Spleen (tissue), 11 donors: ENCODE results near the gene MKRN2. TPM values are rescaled to one million over a fixed set of nuclear protein-coding genes. Genes with fewer than 3 reads are reported as not detected.

ENCODE experiments used
- DNase-seq: peaks from one replicate; pipeline ENCODE4 v3.0.0-alpha.2; 2020
- H3K27ac ChIP-seq, 8 donors: fragments of 200-600 bp; sonication (generic) in 7 of 8; 1 replicate in 4 of 8; 2 replicates in 4 of 8; pipeline versions ENCODE4 v1.5.0 to v1.8.0; 2016 to 2021; ENCODE audit warnings: inconsistent platforms in 4 of 8, mild to moderate bottlenecking in 4 of 8, moderate library complexity in 1 of 8
- H3K27me3 ChIP-seq, 7 donors: fragments of 200-600 bp; sonication (generic) in 6 of 7; replicated peaks in 1 of 7; 1 replicate in 4 of 7; 2 replicates in 3 of 7; pipeline versions ENCODE4 v1.5.0 to v1.8.0; 2016 to 2021; ENCODE audit warnings: inconsistent platforms in 3 of 7, mild to moderate bottlenecking in 1 of 7
- H3K36me3 ChIP-seq, 6 donors: fragments of 200-600 bp; sonication (generic) in 5 of 6; 1 replicate in 4 of 6; 2 replicates in 2 of 6; pipeline versions ENCODE4 v1.5.0 to v1.8.0; 2016 to 2021; ENCODE audit warnings: inconsistent platforms in 2 of 6
- H3K4me1 ChIP-seq, 6 donors: fragments of 200-600 bp; sonication (generic) in 5 of 6; 1 replicate in 3 of 6; 2 replicates in 3 of 6; pipeline versions ENCODE4 v1.5.0 to v1.8.0; 2016 to 2021; ENCODE audit warnings: inconsistent platforms in 3 of 6
- H3K4me3 ChIP-seq, 8 donors: fragments of 200-600 bp; sonication (generic) in 7 of 8; 1 replicate in 4 of 8; 2 replicates in 4 of 8; pipeline versions ENCODE4 v1.5.0 to v1.8.0; 2016 to 2021; ENCODE audit warnings: inconsistent platforms in 4 of 8, mild to moderate bottlenecking in 4 of 8, moderate library complexity in 2 of 8
- H3K9me3 ChIP-seq, 8 donors: fragments of 200-600 bp; sonication (generic) in 7 of 8; 1 replicate in 4 of 8; 2 replicates in 4 of 8; pipeline versions ENCODE4 v1.5.0 to v1.8.0; 2016 to 2021; ENCODE audit warnings: inconsistent platforms in 4 of 8
- POLR2A ChIP-seq, 3 donors: fragments of 450-650 bp; IDR thresholded peaks; one replicate each; pipeline ENCODE4 v1.5.1; 2017; ENCODE audit warnings: antibody characterized with exemption in 3 of 3, mild to moderate bottlenecking in 1 of 3
- POLR2AphosphoS5 ChIP-seq, 3 donors: sonication (generic); formaldehyde crosslinking; IDR thresholded peaks; one replicate each; pipeline ENCODE4 v1.5.1; 2017; ENCODE audit warnings: antibody characterized with exemption in 3 of 3
- WGBS, 5 donors: extraction: QIAGEN DNeasy Blood & Tissue Kit in 3 of 5; methylation state at CpG; one replicate each; pipeline versions ENCODE4 v1.1.5 to v1.1.7; 2013 to 2018; 5-methylcytosine and 5-hydroxymethylcytosine counted together
- intact Hi-C: fragments of 100-400 bp; cut with DNase I; formaldehyde crosslinking; loops from one replicate; pipeline ENCODE4 v1.15.0; 2023; ENCODE audit warnings: low total_unique reads
- polyA plus RNA-seq, 3 donors: library from polyadenylated mRNA; stranded (reverse); fragments of 200-250 nt; gene quantifications; one replicate each; pipeline ENCODE4 v1.2.1, GENCODE V29; 2013
- total RNA-seq, 7 donors: library from RNA; depleted of rRNA in 3 of 7; stranded (reverse); fragments of >200 nt in 3 of 7; fragmentation: NEBNext Ultra II Directional in 4 of 7; extraction: Animal tissue kit (Norgen Biotek cat#: 25700) in 4 of 7; gene quantifications; one replicate each; pipeline versions ENCODE4 v1.1.0 to v1.2.1, GENCODE V29; 2016 to 2021
- TF ChIP-seq, protein P1 (sequence below), 11 experiments: fragments of 200-600 bp in 7 of 11; fragments of 450-650 bp in 4 of 11; sonication (generic) in 4 of 11; IDR thresholded peaks in 8 of 11; conservative IDR thresholded peaks in 3 of 11; 1 replicate in 7 of 11; 2 replicates in 4 of 11; pipeline versions ENCODE4 v1.4.0 to v1.8.0; 2016 to 2021; ENCODE audit warnings: antibody characterized with exemption in 11 of 11, inconsistent platforms in 4 of 11, mild to moderate bottlenecking in 1 of 11
- donor health status: healthy with polysubstance abuse.
- donor health status: DM: no; HTN: no; CAD: no; lungs with moderate emphysema.
- donor health status: DM: no; HTN: no; CAD: no.
- donor health status: Bipolar disorder and iron deficiency.
- donor health status: healthy.
- donor health status: DM: no; HTN: no; CAD: no.
- donor health status: DM: yes; HTN: yes; CAD: no.

The MKRN2 gene
- total and polyA plus RNA-seq, 10 donors, result 11.1 to 27.4 (median 19.7) TPM

DNA sequence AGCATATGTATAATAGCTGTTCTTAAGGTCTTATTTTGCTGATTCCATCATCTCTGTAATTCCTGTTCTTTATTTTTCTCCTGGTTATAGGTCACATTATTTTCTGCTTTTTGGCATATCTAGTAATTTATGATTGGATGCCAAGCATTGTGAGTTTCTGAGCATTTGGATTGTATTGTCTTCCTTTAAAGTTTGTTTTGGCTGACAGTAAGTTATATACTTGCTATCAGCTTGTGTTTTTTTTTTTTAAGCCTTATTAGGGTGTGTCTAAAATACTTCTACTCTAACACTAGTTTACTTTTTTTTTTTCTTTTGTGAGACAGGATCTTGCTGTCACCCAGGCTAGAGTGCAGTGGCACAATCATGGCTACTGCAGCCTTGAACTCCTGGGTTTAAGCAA, 10.1 kb downstream of the MKRN2 start:
- no peaks in the 10 kb centered on the region for H3K27me3 ChIP-seq
- no peak overlapping the region for H3K4me3 ChIP-seq
- intact Hi-C loops, result no loop called here
- no peak overlapping the region for H3K27ac ChIP-seq
- peaks cover 0 to 14% (median 4%) of the 10 kb centered on the region in 6 donors for H3K4me1 ChIP-seq
- no peak for DNase-seq
- no peak for TF ChIP-seq POLR2A (IDR thresholded peaks at IDR 0.05)
- no peak for TF ChIP-seq POLR2AphosphoS5 (IDR thresholded peaks at IDR 0.05)
- TF ChIP-seq, protein P1, sequence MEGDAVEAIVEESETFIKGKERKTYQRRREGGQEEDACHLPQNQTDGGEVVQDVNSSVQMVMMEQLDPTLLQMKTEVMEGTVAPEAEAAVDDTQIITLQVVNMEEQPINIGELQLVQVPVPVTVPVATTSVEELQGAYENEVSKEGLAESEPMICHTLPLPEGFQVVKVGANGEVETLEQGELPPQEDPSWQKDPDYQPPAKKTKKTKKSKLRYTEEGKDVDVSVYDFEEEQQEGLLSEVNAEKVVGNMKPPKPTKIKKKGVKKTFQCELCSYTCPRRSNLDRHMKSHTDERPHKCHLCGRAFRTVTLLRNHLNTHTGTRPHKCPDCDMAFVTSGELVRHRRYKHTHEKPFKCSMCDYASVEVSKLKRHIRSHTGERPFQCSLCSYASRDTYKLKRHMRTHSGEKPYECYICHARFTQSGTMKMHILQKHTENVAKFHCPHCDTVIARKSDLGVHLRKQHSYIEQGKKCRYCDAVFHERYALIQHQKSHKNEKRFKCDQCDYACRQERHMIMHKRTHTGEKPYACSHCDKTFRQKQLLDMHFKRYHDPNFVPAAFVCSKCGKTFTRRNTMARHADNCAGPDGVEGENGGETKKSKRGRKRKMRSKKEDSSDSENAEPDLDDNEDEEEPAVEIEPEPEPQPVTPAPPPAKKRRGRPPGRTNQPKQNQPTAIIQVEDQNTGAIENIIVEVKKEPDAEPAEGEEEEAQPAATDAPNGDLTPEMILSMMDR (IDR thresholded peaks at IDR 0.05 in 8 of 11, conservative IDR thresholded peaks at IDR 0.05 in 3 of 11), result no peak
- peaks cover 7 to 25% (median 19%) of the 10 kb centered on the region in 8 donors for H3K9me3 ChIP-seq
- peaks cover 4 to 48% (median 29%) of the 10 kb centered on the region in 6 donors for H3K36me3 ChIP-seq

DNA sequence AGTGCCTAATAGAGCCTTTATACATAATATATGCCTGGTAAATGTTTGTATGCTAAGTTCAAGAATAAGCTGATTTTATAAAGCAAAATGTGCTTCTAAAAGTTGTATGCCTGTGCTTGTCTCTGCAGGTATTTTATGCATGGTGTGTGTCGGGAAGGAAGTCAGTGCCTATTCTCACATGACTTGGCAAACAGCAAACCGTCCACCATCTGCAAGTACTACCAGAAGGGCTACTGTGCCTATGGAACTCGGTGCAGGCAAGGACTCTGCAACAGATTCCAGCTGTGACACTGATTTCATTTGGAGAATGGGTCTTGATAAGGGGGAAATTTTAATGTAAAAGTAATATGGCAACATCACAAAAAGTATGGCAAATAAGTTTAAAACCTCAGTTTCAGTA, 11.9 kb downstream of the MKRN2 start:
- DNase-seq, result no peak
- H3K27me3 ChIP-seq, result no peaks in the 10 kb centered on the region
- no peak overlapping the region for H3K4me3 ChIP-seq
- H3K9me3 ChIP-seq, result peaks cover 7 to 25% (median 19%) of the 10 kb centered on the region in 8 donors
- TF ChIP-seq POLR2AphosphoS5 (IDR thresholded peaks at IDR 0.05) (no peak), POLR2A (IDR thresholded peaks at IDR 0.05) (no peak)
- TF ChIP-seq, protein P1 (IDR thresholded peaks at IDR 0.05 in 8 of 11, conservative IDR thresholded peaks at IDR 0.05 in 3 of 11), result no peak
- no peak overlapping the region for H3K27ac ChIP-seq
- 65 to 84% (median 77%) methylated on average over 3 of the region's 3 CpGs for WGBS, 5 donors
- intact Hi-C loops, result no loop called here
- H3K4me1 ChIP-seq, result no peaks in the 10 kb centered on the region
- H3K36me3 ChIP-seq, result peaks cover 4 to 66% (median 47%) of the 10 kb centered on the region in 6 donors

DNA sequence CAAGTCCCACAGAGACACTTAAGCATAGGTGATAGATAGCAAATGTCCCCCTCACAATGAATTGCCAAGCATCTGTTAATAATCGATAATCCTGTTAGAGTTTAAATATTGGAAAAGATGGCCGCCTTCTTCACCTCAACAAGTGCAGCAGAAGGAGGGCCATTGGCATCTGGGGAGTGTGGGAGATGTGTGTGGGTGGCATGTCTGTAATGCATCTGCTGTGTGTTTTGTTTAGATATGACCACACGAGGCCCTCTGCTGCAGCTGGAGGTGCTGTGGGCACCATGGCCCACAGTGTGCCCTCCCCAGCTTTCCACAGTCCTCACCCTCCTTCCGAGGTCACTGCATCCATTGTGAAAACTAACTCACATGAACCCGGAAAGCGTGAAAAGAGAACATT, 12.9 kb downstream of the MKRN2 start:
- H3K36me3 ChIP-seq, result peaks cover 4 to 77% (median 58%) of the 10 kb centered on the region in 6 donors
- H3K4me1 ChIP-seq, result no peaks in the 10 kb centered on the region
- no peak overlapping the region for H3K27ac ChIP-seq
- peaks cover 7 to 25% (median 19%) of the 10 kb centered on the region in 8 donors for H3K9me3 ChIP-seq
- DNase-seq, result no peak
- intact Hi-C loops, result no loop called here
- 85 to 93% (median 90%) methylated on average over 6 of the region's 6 CpGs for WGBS, 5 donors
- no peak overlapping the region for H3K4me3 ChIP-seq
- H3K27me3 ChIP-seq, result no peaks in the 10 kb centered on the region
- TF ChIP-seq POLR2AphosphoS5 (IDR thresholded peaks at IDR 0.05), result no peak
- no peak for TF ChIP-seq POLR2A (IDR thresholded peaks at IDR 0.05)
- TF ChIP-seq, protein P1 (IDR thresholded peaks at IDR 0.05 in 8 of 11, conservative IDR thresholded peaks at IDR 0.05 in 3 of 11), result no peak

DNA sequence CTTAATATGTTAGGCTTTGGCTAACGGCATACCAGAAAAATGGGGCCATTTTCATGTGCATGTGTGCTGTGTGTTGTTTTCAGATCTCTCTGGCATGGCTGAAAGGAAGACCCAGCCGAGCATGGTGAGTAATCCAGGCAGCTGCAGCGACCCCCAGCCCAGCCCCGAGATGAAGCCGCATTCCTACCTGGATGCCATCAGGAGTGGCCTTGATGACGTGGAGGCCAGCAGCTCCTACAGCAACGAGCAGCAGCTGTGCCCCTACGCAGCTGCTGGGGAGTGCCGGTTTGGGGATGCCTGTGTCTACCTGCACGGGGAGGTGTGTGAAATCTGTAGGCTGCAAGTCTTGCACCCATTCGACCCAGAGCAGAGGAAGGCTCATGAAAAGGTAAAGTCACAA, 15.1 kb downstream of the MKRN2 start:
- H3K27me3 ChIP-seq, result no peaks in the 10 kb centered on the region
- TF ChIP-seq POLR2A (IDR thresholded peaks at IDR 0.05) (no peak), POLR2AphosphoS5 (IDR thresholded peaks at IDR 0.05) (peak in 1 of 3 donors; percentile 22)
- H3K27ac ChIP-seq, result no peak overlapping the region
- H3K36me3 ChIP-seq, result peaks cover 6 to 85% (median 77%) of the 10 kb centered on the region in 6 donors
- WGBS, 5 donors, result 94 to 99% (median 97%) methylated on average over 11 of the region's 11 CpGs
- intact Hi-C loops, result no loop called here
- peaks cover 0 to 7% (median 3%) of the 10 kb centered on the region in 8 donors for H3K9me3 ChIP-seq
- H3K4me1 ChIP-seq, result no peaks in the 10 kb centered on the region
- DNase-seq, result no peak
- no peak overlapping the region for H3K4me3 ChIP-seq

DNA sequence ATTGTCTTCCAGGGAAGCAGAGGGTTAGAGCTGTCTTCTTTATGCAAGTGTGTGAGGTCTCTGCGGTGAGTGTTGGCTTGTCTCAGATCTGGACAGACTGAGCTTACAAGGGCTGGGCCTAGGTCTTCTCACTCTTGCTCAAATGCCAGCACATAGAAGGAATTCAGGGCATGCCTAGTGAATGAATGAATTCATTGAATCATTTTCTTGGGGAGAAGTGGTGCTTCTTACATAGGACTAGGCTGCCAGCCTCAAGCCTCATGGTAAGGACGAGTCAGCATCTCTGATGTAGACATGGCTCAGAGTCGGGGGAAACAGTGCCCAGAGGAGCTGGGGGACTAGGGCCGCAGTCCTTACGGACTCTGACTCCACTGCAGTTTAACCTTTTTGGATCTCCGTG, 17.2 kb downstream of the MKRN2 start:
- TF ChIP-seq POLR2A (IDR thresholded peaks at IDR 0.05), result no peak
- TF ChIP-seq, protein P1 (IDR thresholded peaks at IDR 0.05 in 8 of 11, conservative IDR thresholded peaks at IDR 0.05 in 3 of 11), result no peak
- no peak for TF ChIP-seq POLR2AphosphoS5 (IDR thresholded peaks at IDR 0.05)
- Histone ChIP-seq H3K36me3 (peaks cover 6 to 100% (median 95%) of the 10 kb centered on the region in 6 donors), H3K9me3 (peaks cover 0 to 10% (median 0%) of the 10 kb centered on the region in 8 donors), H3K27ac (no peak overlapping the region), H3K27me3 (no peaks in the 10 kb centered on the region), H3K4me3 (no peak overlapping the region), H3K4me1 (peaks cover 0 to 4% (median under 1%) of the 10 kb centered on the region in 6 donors)
- 94 to 98% (median 97%) methylated on average over 3 to 6 of the region's 6 CpGs for WGBS, 5 donors
- intact Hi-C loops, result no loop called here
- DNase-seq, result no peak
